ENCODE data around the gene KRT20. TPM values are rescaled to one million over a fixed set of nuclear protein-coding genes. Genes with fewer than 3 reads are reported as not detected.

Gene KRT20
- total and polyA plus RNA-seq, 2 experiments from 2014 or later: not detected

- TF ChIP-seq REST (IDR thresholded peaks at IDR 0.05; ENCODE audit: unreplicated experiment) (no peak), EZH2phosphoT487 (IDR thresholded peaks at IDR 0.05; ENCODE audit: unreplicated experiment) (no peak), ZNF331 (CRISPR knock-in tag; IDR thresholded peaks at IDR 0.05; ENCODE audit: low read depth) (no peak), ZNF114 (CRISPR knock-in tag; IDR thresholded peaks at IDR 0.05) (no peak), CREB1 (CRISPR knock-in tag; IDR thresholded peaks at IDR 0.05; ENCODE audit: low read depth) (no peak), JUNB (IDR thresholded peaks at IDR 0.05; ENCODE audit: unreplicated experiment) (no peak), NANOG (IDR thresholded peaks at IDR 0.05; ENCODE audit: borderline replicate concordance) (no peak)
- TF ChIP-seq, protein P1, sequence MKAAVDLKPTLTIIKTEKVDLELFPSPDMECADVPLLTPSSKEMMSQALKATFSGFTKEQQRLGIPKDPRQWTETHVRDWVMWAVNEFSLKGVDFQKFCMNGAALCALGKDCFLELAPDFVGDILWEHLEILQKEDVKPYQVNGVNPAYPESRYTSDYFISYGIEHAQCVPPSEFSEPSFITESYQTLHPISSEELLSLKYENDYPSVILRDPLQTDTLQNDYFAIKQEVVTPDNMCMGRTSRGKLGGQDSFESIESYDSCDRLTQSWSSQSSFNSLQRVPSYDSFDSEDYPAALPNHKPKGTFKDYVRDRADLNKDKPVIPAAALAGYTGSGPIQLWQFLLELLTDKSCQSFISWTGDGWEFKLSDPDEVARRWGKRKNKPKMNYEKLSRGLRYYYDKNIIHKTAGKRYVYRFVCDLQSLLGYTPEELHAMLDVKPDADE (IDR thresholded peaks at IDR 0.05): no peak
- TF ChIP-seq, protein P2, sequence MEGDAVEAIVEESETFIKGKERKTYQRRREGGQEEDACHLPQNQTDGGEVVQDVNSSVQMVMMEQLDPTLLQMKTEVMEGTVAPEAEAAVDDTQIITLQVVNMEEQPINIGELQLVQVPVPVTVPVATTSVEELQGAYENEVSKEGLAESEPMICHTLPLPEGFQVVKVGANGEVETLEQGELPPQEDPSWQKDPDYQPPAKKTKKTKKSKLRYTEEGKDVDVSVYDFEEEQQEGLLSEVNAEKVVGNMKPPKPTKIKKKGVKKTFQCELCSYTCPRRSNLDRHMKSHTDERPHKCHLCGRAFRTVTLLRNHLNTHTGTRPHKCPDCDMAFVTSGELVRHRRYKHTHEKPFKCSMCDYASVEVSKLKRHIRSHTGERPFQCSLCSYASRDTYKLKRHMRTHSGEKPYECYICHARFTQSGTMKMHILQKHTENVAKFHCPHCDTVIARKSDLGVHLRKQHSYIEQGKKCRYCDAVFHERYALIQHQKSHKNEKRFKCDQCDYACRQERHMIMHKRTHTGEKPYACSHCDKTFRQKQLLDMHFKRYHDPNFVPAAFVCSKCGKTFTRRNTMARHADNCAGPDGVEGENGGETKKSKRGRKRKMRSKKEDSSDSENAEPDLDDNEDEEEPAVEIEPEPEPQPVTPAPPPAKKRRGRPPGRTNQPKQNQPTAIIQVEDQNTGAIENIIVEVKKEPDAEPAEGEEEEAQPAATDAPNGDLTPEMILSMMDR (conservative IDR thresholded peaks at IDR 0.05; ENCODE audit: low read depth in 2 of 2): no peak
Observed at GRCh38 chr17:40909755-40910154, 24.7 kb upstream of the KRT20 start (continued).

GRCh38 chr17:40909351-40909750, 24.3 kb upstream of the KRT20 start:
- Mint-ChIP-seq H3K4me3 (no peak overlapping the region), H3K27me3 (ENCODE audit: insufficient read depth, low read depth, poor library complexity) (no peaks in the 10 kb centered on the region), H3K36me3 (ENCODE audit: low read depth) (no peaks in the 10 kb centered on the region), H3K9me3 (no peaks in the 10 kb centered on the region), H3K27ac (no peak overlapping the region), H3K4me1 (peaks cover 14% of the 10 kb centered on the region)
- DNase-seq (ENCODE audit: low spot score) (peak; percentile 88), ATAC-seq (peak; percentile 94)
- no peaks in the 10 kb centered on the region for H3K4me1 ChIP-seq (ENCODE audit: insufficient read depth)
- H3K4me2 ChIP-seq: no peak overlapping the region
- H4K20me1 ChIP-seq (replicated peaks; ENCODE audit: insufficient read depth): no peaks in the 10 kb centered on the region
- H2AFZ ChIP-seq: no peak overlapping the region
- no peak overlapping the region for H3K27ac ChIP-seq (ENCODE audit: low read depth)
- H3K79me2 ChIP-seq (replicated peaks; ENCODE audit: insufficient read depth): no peaks in the 10 kb centered on the region
- no peaks in the 10 kb centered on the region for H3K9me2 ChIP-seq (ENCODE audit: insufficient read depth)
- H3F3A ChIP-seq (replicated peaks; ENCODE audit: low read depth): no peaks in the 10 kb centered on the region
- H3K4me3 ChIP-seq: no peak overlapping the region
- H3K36me3 ChIP-seq (ENCODE audit: insufficient read depth): no peaks in the 10 kb centered on the region
- H3K27me3 ChIP-seq (ENCODE audit: insufficient read depth): no peaks in the 10 kb centered on the region
- TF ChIP-seq, protein P1 (IDR thresholded peaks at IDR 0.05): no peak
- no peak for TF ChIP-seq REST (IDR thresholded peaks at IDR 0.05; ENCODE audit: unreplicated experiment)

Measured in GM23338 (cell line).